NCI-H1694 (cell line): ENCODE data around the gene PKIB.
A peak's percentile ranks its signal among the peaks of the same experiment; 100 is the strongest.
"Not testable (repeated sequence)": the region's sequence is repeated elsewhere in the genome, so short reads cannot be mapped to it uniquely, and the experiment has no call there.

Experiments
- DNase-seq: peaks from one replicate; lab custom pipeline; 2025; lab: John Stamatoyannopoulos, UW

The PKIB gene

GRCh38 chr6:122609881-122610689 is at the start of gene PKIB:
Gene PKIB, plus strand, starts transcription at chr6:122610405. Its CDS starts 107,390 bp downstream, at chr6:122717795.
- DNase-seq = peak; percentile 4

- no peak for DNase-seq
Observed at GRCh38 chr6:122563364-122564052, 46.7 kb upstream of the PKIB start.

GRCh38 chr6:122564230-122564629 is 46.0 kb upstream of the PKIB start:
- DNase-seq = no peak

GRCh38 chr6:122565708-122566107 is 44.5 kb upstream of the PKIB start:
- DNase-seq = no peak

GRCh38 chr6:122567034-122567433 is 43.2 kb upstream of the PKIB start:
- DNase-seq = no peak

- DNase-seq = no peak
Observed at GRCh38 chr6:122568350-122568749, 41.9 kb upstream of the PKIB start.

- DNase-seq = no peak
Observed at GRCh38 chr6:122568797-122569221, 41.4 kb upstream of the PKIB start.

GRCh38 chr6:122569230-122569771 is 40.9 kb upstream of the PKIB start:
- no peak for DNase-seq

GRCh38 chr6:122571888-122572287 is 38.3 kb upstream of the PKIB start:
- DNase-seq = no peak

GRCh38 chr6:122576888-122577287 is 33.3 kb upstream of the PKIB start:
- DNase-seq = no peak

GRCh38 chr6:122578961-122579360 is 31.2 kb upstream of the PKIB start:
- no peak for DNase-seq

- DNase-seq = no peak
Observed at GRCh38 chr6:122580737-122581136, 29.5 kb upstream of the PKIB start.

- no peak for DNase-seq
Observed at GRCh38 chr6:122589115-122589514, 21.1 kb upstream of the PKIB start.

- not testable (repeated sequence) for DNase-seq
Observed at GRCh38 chr6:122598295-122598694, 11.9 kb upstream of the PKIB start.

- no peak for DNase-seq
Observed at GRCh38 chr6:122604676-122605075, 5.5 kb upstream of the PKIB start.

- DNase-seq = no peak
Observed at GRCh38 chr6:122610690-122611455, 668 bp downstream of the PKIB start.

- DNase-seq = no peak
Observed at GRCh38 chr6:122612838-122613237, 2.6 kb downstream of the PKIB start.

GRCh38 chr6:122614303-122614702 is 4.1 kb downstream of the PKIB start:
- no peak for DNase-seq

GRCh38 chr6:122615409-122615808 is 5.2 kb downstream of the PKIB start:
- no peak for DNase-seq

- no peak for DNase-seq
Observed at GRCh38 chr6:122616877-122617276, 6.7 kb downstream of the PKIB start.

- no peak for DNase-seq
Observed at GRCh38 chr6:122619309-122619708, 9.1 kb downstream of the PKIB start.

GRCh38 chr6:122620428-122620827 is 10.2 kb downstream of the PKIB start:
- DNase-seq = no peak
